Activated T-helper 1 cell treated with anti-CD3 and anti-CD28 coated beads, Interleukin-2, amount 50 U/mL, for 16 hours (primary cell): ENCODE results near the gene TUBB4B.

Experiments used
- DNase-seq, 2 donors: peaks; one replicate each; pipeline ENCODE4 v3.0.0-alpha.2; 2020; ENCODE audit warnings: low read depth in 1 of 2, low spot score in 1 of 2

TUBB4B gene

GRCh38 chr9:137240841-137241489 is at the start of gene TUBB4B:
Gene TUBB4B (plus strand): TSS chr9:137241287. CDS start chr9:137241361, 74 bp downstream.
- peak; percentile 90 to 96 for DNase-seq

GRCh38 chr9:137191691-137192447 is 49.2 kb upstream of the TUBB4B start:
- DNase-seq: no peak

GRCh38 chr9:137192448-137192780 is 48.7 kb upstream of the TUBB4B start:
- DNase-seq: no peak

- DNase-seq: no peak
Measured at GRCh38 chr9:137192859-137193258, 48.2 kb upstream of the TUBB4B start.

GRCh38 chr9:137193771-137194170 is 47.3 kb upstream of the TUBB4B start:
- DNase-seq: no peak

- no peak for DNase-seq
Measured at GRCh38 chr9:137194388-137194787, 46.7 kb upstream of the TUBB4B start.

GRCh38 chr9:137194909-137195308 is 46.2 kb upstream of the TUBB4B start:
- no peak for DNase-seq

GRCh38 chr9:137195525-137196220 is 45.4 kb upstream of the TUBB4B start:
- no peak for DNase-seq

- no peak for DNase-seq
Measured at GRCh38 chr9:137198051-137198901, 42.8 kb upstream of the TUBB4B start.

GRCh38 chr9:137198902-137199283 is 42.2 kb upstream of the TUBB4B start:
- DNase-seq: no peak

GRCh38 chr9:137199411-137200121 is 41.5 kb upstream of the TUBB4B start:
- DNase-seq: no peak

GRCh38 chr9:137200311-137201204 is 40.5 kb upstream of the TUBB4B start, which contains the start of gene TPRN:
Gene TPRN (minus strand): TSS chr9:137200741. CDS start chr9:137200711, 30 bp downstream.
- peak; percentile 93 to 98 for DNase-seq

- DNase-seq: no peak
Measured at GRCh38 chr9:137201205-137201868, 39.8 kb upstream of the TUBB4B start.

- DNase-seq: no peak
Measured at GRCh38 chr9:137202966-137203365, 38.1 kb upstream of the TUBB4B start.

GRCh38 chr9:137204731-137205125 is 36.4 kb upstream of the TUBB4B start:
- no peak for DNase-seq

- DNase-seq: peak; percentile 89 to 91
Measured at GRCh38 chr9:137205126-137206069, 35.7 kb upstream of the TUBB4B start, which contains the start of the genes NDOR1 and TMEM203. Gene NDOR1 (plus strand): TSS chr9:137205700. CDS start chr9:137205778, 78 bp downstream. Gene TMEM203 (minus strand): TSS chr9:137205648. CDS start chr9:137205414, 234 bp downstream.

- no peak for DNase-seq
Measured at GRCh38 chr9:137206602-137207001, 34.5 kb upstream of the TUBB4B start.

- no peak for DNase-seq
Measured at GRCh38 chr9:137211532-137211931, 29.6 kb upstream of the TUBB4B start.
